K562 (cell line): ENCODE measurements around the gene NEURL2. TPM values are rescaled to one million over a fixed set of nuclear protein-coding genes. Genes with fewer than 3 reads are reported as not detected.
"Not testable (repeated sequence)": the region's sequence is repeated elsewhere in the genome, so short reads cannot be mapped to it uniquely, and the experiment has no call there.

Source experiments
- ATAC-seq: fragments of 200-7000 bp; cut with Tn5 transposase; 3 replicates; pipeline ENCODE4 v1.9.1; 2020; ENCODE audit warnings: moderate library complexity
- BruUV-seq: library from RNA; stranded (reverse); fragments of 400-500 nt; replicated peaks from 2 replicates; lab custom pipeline; 2021; lab: Mats Ljungman, UMichigan
- CTCF ChIA-PET: fragments of 300-600 bp; formaldehyde crosslinking; extraction: SDS; loops from one replicate; lab custom pipeline; 2021; ENCODE audit warnings: low intra/inter-chr PET ratio; lab: Yijun Ruan, JAX
- POLR2A ChIA-PET: fragments of 300-600, 350-650 bp; sonication (Branson Sonifier 250); formaldehyde crosslinking; extraction: SDS; loops from one replicate; lab custom pipeline; 2021; ENCODE audit warnings: antibody characterized with exemption, inconsistent platforms; lab: Yijun Ruan, JAX
- DNase-seq, 4 experiments: peaks; one replicate each; pipeline versions ENCODE4 v3.0.0 to v3.0.0-alpha.2; 2011 to 2018; ENCODE audit warnings: low spot score in 3 of 4, mixed read lengths in 3 of 4; ENCODE audit errors: extremely low read depth in 1 of 4
- FAIRE-seq: peaks from 2 replicates; lab custom pipeline; 2011; peaks lifted over from hg19 to GRCh38; lab: Jason Lieb, UNC
- H2AFZ ChIP-seq: 2 replicates; pipeline ENCODE4 v1.6.0; 2011; ENCODE audit warnings: low read depth, low read length, control low read depth, inconsistent platforms
- H3K27ac ChIP-seq: fragments of 200-600 bp; 3 replicates; pipeline ENCODE4 v1.8.0; 2011; ENCODE audit warnings: low read depth, mild to moderate bottlenecking, control low read depth, inconsistent platforms, low read length, moderate library complexity, mixed read lengths; ENCODE audit errors: extremely low read depth
- H3K27me3 ChIP-seq, 2 experiments: fragments of 300-600 bp in 1 of 2; 2 replicates in 1 of 2; 3 replicates in 1 of 2; pipeline versions ENCODE4 v1.6.0 to v1.8.0; 2011; ENCODE audit warnings: inconsistent platforms in 2 of 2, low read length in 2 of 2, mild to moderate bottlenecking in 1 of 2, mixed read lengths in 1 of 2, moderate library complexity in 1 of 2; ENCODE audit not compliant: control insufficient read depth in 2 of 2, insufficient read depth in 2 of 2
- H3K36me3 ChIP-seq: fragments of 300-600 bp; 3 replicates; pipeline ENCODE4 v1.8.0; 2011; ENCODE audit warnings: mild to moderate bottlenecking, low read length, inconsistent platforms; ENCODE audit not compliant: control insufficient read depth, insufficient read depth
- H3K4me1 ChIP-seq, 2 experiments: fragments of 200-600 bp in 1 of 2; replicated peaks in 1 of 2; 2 replicates in 1 of 2; 3 replicates in 1 of 2; pipeline versions ENCODE4 v1.5.1 to v1.8.0; 2011; ENCODE audit warnings: inconsistent platforms in 2 of 2, low read length in 2 of 2, mild to moderate bottlenecking in 1 of 2, mixed read lengths in 1 of 2, moderate library complexity in 1 of 2; ENCODE audit not compliant: control insufficient read depth in 2 of 2, insufficient read depth in 2 of 2
- H3K4me2 ChIP-seq: 2 replicates; pipeline ENCODE4 v1.6.1; 2011; ENCODE audit warnings: low read length, control low read depth, inconsistent platforms, mixed read lengths; ENCODE audit not compliant: insufficient read depth
- H3K4me3 ChIP-seq: fragments of 200-600 bp; sonication (generic), shearing (Covaris generic); 2 replicates; pipeline ENCODE4 v1.5.1; 2016; ENCODE audit warnings: control low read depth, inconsistent platforms
- H3K79me2 ChIP-seq: fragments of 200-600 bp; 3 replicates; pipeline ENCODE4 v1.8.0; 2011; ENCODE audit warnings: low read length, inconsistent platforms; ENCODE audit not compliant: control insufficient read depth, insufficient read depth
- H3K9ac ChIP-seq, 2 experiments: 2 replicates each; pipeline versions ENCODE4 v1.6.0 to v1.6.1; 2011; ENCODE audit warnings: low read depth in 2 of 2, low read length in 2 of 2, control low read depth in 1 of 2, inconsistent platforms in 1 of 2, mild to moderate bottlenecking in 1 of 2, mixed read lengths in 1 of 2; ENCODE audit not compliant: insufficient read depth in 1 of 2
- H3K9me1 ChIP-seq: one replicate; pipeline ENCODE4 v1.6.0; 2011; ENCODE audit warnings: inconsistent platforms, mild to moderate bottlenecking, low read length, moderate library complexity; ENCODE audit not compliant: control insufficient read depth, insufficient read depth
- H3K9me3 ChIP-seq: replicated peaks from 2 replicates; pipeline ENCODE4 v1.5.1; 2011; ENCODE audit warnings: low read depth, low read length, inconsistent platforms; ENCODE audit not compliant: control insufficient read depth, insufficient read depth
- H4K20me1 ChIP-seq: replicated peaks from 2 replicates; pipeline ENCODE4 v1.6.1; 2011; ENCODE audit warnings: low read length, inconsistent platforms, mixed read lengths; ENCODE audit not compliant: control insufficient read depth, insufficient read depth
- NR3C1 ChIP-seq: sonication (generic); formaldehyde crosslinking; IDR thresholded peaks from 2 replicates; pipeline ENCODE4 v1.8.1; 2022; ENCODE audit warnings: missing genetic modification reagents
- RBFOX2 ChIP-seq: fragments of 200-400 bp; formaldehyde crosslinking; IDR thresholded peaks from 2 replicates; pipeline ENCODE4 v1.6.1; 2017; ENCODE audit warnings: low read depth, mild to moderate bottlenecking, low read length, moderate library complexity
- ZBTB49 ChIP-seq: sonication (generic); formaldehyde crosslinking; IDR thresholded peaks from 2 replicates; pipeline ENCODE4 v1.8.0; 2022; ENCODE audit warnings: missing genetic modification reagents, mild to moderate bottlenecking, borderline replicate concordance
- ZFP36 ChIP-seq: fragments of 150-350 bp; IDR thresholded peaks from 2 replicates; pipeline ENCODE4 v1.6.1; 2018; ENCODE audit warnings: low read length, low read depth; ENCODE audit not compliant: partially characterized antibody
- WGBS: fragments of 100-300 bp; shearing (Covaris generic); methylation state at CpG from one replicate; pipeline ENCODE4 v1.1.6; 2016; ENCODE audit warnings: low coverage, mixed read lengths; ENCODE audit not compliant: insufficient coverage; ENCODE audit errors: missing lambda C conversion rate; 5-methylcytosine and 5-hydroxymethylcytosine counted together
- in situ Hi-C: fragments of 300-500 bp; cut with MboI; formaldehyde crosslinking; loops from 4 replicates; pipeline ENCODE4 v1.15.0; 2018; ENCODE audit warnings: inconsistent platforms, mixed read lengths
- intact Hi-C: fragments of 100-400 bp; cut with micrococcal nuclease; formaldehyde crosslinking; loops from 2 replicates; pipeline ENCODE4 v1.14.2; 2022
- polyA plus RNA-seq, 8 experiments: library from polyadenylated mRNA; depleted of rRNA in 4 of 8; stranded (reverse) in 5 of 8; unstranded in 3 of 8; fragments of >200 nt; fragmentation: Nextera tagmentation in 2 of 8; fragmentation: Illumina TruSeq in 1 of 8; extraction: Ambion mirVana in 2 of 8; extraction: Trizol in 1 of 8; gene quantifications; 2 replicates each; pipeline versions ENCODE4 v1.2.1 to v1.2.3, GENCODE V29; 2011 to 2014; ENCODE audit warnings: inconsistent platforms in 1 of 8, missing spikeins in 1 of 8
- total RNA-seq, 7 experiments: library from RNA; depleted of rRNA in 6 of 7; stranded (reverse); fragments of >200 nt in 6 of 7; fragmentation: Illumina TruSeq in 2 of 7; extraction: Trizol in 2 of 7; gene quantifications; 2 replicates each; pipeline versions ENCODE4 v1.2.1 to v1.2.3, GENCODE V29; 2011 to 2021; ENCODE audit warnings: low replicate concordance in 1 of 7

The NEURL2 gene
- total and polyA plus RNA-seq, 9 of the 15 experiments (the other 6 are each of a cell fraction or from before 2014, with no cell fraction given), result 0.22 to 1.9 (median 0.50) TPM; not detected in 1

- H3K4me2 ChIP-seq, H3K9me3 ChIP-seq, DNase-seq, FAIRE-seq, H3K9ac ChIP-seq, H4K20me1 ChIP-seq, intact Hi-C loops, BruUV-seq, H3K9me1 ChIP-seq, CTCF ChIA-PET, in situ Hi-C loops, H3K27me3 ChIP-seq, H3K27ac ChIP-seq, ATAC-seq, H2AFZ ChIP-seq, H3K4me3 ChIP-seq, H3K79me2 ChIP-seq: not testable (repeated sequence)
- H3K36me3 ChIP-seq, result peaks cover 42% of the 10 kb centered on the region; the same call in 2 of the 3 replicates
- peaks cover 0 to 16% of the 10 kb centered on the region in 2 experiments; a peak in 2 of 5 replicates for H3K4me1 ChIP-seq
- POLR2A ChIA-PET, result interaction anchor here (0.7 kb wide), 1 partner anchor 34 kb away, joined by 3 read pairs; no protein-coding TSS in a partner anchor
- WGBS, result 94% methylated on average over 6 of the region's 6 CpGs
Observed at GRCh38 chr20:45901332-45901731, 10.3 kb upstream of the NEURL2 start.

- no peak overlapping the region for H3K4me2 ChIP-seq
- no peak for DNase-seq
- H3K79me2 ChIP-seq, result no peaks in the 10 kb centered on the region
- in situ Hi-C loops (no loop called here), intact Hi-C loops (no loop called here)
- ChIA-PET POLR2A (interaction anchor here (0.6 to 1.8 kb wide), 3 partner anchors 9 to 579 kb away, joined by 3 to 6 read pairs (median 3); no protein-coding TSS in a partner anchor), CTCF (no interaction called here)
- H3K27ac ChIP-seq, result no peak overlapping the region; the same call in 2 of the 3 replicates
- H3K9me3 ChIP-seq, result no peaks in the 10 kb centered on the region
- no peak for ATAC-seq
- no peak overlapping the region for H3K9ac ChIP-seq
- H4K20me1 ChIP-seq, result no peaks in the 10 kb centered on the region
- 84% methylated on average over 8 of the region's 13 CpGs for WGBS
- TSS peak; percentile 27 for BruUV-seq
- no peaks in the 10 kb centered on the region for H3K9me1 ChIP-seq
- H3K27me3 ChIP-seq, result no peaks in the 10 kb centered on the region
- no peak for FAIRE-seq
- H2AFZ ChIP-seq, result no peak overlapping the region
- no peak for TF ChIP-seq ZBTB49
- TF ChIP-seq ZFP36, result peak; percentile 96
- 0 out of 2 replicates have a peak, but pooled peaks have one; percentile 21 for TF ChIP-seq RBFOX2
- no peak for TF ChIP-seq NR3C1 (CRISPR knock-in tag)
- peaks cover 44% of the 10 kb centered on the region; the same call in 2 of the 3 replicates for H3K36me3 ChIP-seq
- no peak overlapping the region for H3K4me3 ChIP-seq
- H3K4me1 ChIP-seq, result peaks cover 0 to 11% of the 10 kb centered on the region in 2 experiments; a peak in 1 of 5 replicates
Observed at GRCh38 chr20:45899046-45899835, 8.2 kb upstream of the NEURL2 start.
